Omental fat pad (tissue), 4 donors: ENCODE results near the gene NAALADL2. TPM values are rescaled to one million over a fixed set of nuclear protein-coding genes. Genes with fewer than 3 reads are reported as not detected.

Experiments
- ATAC-seq: fragments of 150-250 bp; one replicate; pipeline ENCODE4 v1.9.1; 2016; ENCODE audit warnings: mild to moderate bottlenecking, moderate library complexity; ENCODE audit not compliant: low FRiP score
- DNase-seq: peaks from one replicate; pipeline ENCODE4 v3.0.0-alpha.2; 2019; ENCODE audit warnings: low spot score
- total RNA-seq, 4 donors: library from RNA; depleted of rRNA; stranded (reverse); fragments of >200 nt; gene quantifications; one replicate each; pipeline ENCODE4 v1.1.0, GENCODE V29; 2016
- TF ChIP-seq, protein P1 (sequence below), 3 donors: fragments of 450-650 bp; IDR thresholded peaks; one replicate each; pipeline ENCODE4 v1.5.1; 2016 to 2017; ENCODE audit warnings: antibody characterized with exemption in 3 of 3, mild to moderate bottlenecking in 3 of 3, moderate library complexity in 2 of 3

The NAALADL2 gene
- total RNA-seq, 4 donors from 2014 or later = 6.5 to 15.1 (median 8.0) TPM

DNA sequence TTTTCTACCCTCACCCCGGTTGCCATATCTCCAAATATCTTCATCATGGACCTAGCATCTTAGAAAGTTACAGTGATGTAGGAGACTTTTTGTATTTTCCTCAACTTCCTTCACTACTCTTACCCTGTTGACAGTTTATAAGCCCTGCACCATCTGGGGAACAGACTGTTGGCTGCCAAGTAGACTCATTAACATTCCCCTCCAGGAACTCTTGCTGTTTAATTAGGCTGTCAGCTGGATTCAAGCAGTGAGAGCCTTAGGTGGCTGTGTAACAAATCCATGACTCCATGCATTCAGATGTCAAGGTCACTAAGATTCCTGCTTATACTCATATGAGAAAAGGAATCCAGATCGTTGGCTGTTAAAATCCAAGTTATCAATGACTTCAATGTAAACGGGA is 198.3 kb downstream of the NAALADL2 start:
- DNase-seq (no peak), ATAC-seq (no peak)
- TF ChIP-seq, protein P1, sequence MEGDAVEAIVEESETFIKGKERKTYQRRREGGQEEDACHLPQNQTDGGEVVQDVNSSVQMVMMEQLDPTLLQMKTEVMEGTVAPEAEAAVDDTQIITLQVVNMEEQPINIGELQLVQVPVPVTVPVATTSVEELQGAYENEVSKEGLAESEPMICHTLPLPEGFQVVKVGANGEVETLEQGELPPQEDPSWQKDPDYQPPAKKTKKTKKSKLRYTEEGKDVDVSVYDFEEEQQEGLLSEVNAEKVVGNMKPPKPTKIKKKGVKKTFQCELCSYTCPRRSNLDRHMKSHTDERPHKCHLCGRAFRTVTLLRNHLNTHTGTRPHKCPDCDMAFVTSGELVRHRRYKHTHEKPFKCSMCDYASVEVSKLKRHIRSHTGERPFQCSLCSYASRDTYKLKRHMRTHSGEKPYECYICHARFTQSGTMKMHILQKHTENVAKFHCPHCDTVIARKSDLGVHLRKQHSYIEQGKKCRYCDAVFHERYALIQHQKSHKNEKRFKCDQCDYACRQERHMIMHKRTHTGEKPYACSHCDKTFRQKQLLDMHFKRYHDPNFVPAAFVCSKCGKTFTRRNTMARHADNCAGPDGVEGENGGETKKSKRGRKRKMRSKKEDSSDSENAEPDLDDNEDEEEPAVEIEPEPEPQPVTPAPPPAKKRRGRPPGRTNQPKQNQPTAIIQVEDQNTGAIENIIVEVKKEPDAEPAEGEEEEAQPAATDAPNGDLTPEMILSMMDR (IDR thresholded peaks at IDR 0.05) = no peak

GRCh38 chr3:175059788-175060187 is 200.7 kb downstream of the NAALADL2 start:
- no peak for ATAC-seq
- TF ChIP-seq, protein P1 (IDR thresholded peaks at IDR 0.05) = no peak
- DNase-seq = no peak

DNA sequence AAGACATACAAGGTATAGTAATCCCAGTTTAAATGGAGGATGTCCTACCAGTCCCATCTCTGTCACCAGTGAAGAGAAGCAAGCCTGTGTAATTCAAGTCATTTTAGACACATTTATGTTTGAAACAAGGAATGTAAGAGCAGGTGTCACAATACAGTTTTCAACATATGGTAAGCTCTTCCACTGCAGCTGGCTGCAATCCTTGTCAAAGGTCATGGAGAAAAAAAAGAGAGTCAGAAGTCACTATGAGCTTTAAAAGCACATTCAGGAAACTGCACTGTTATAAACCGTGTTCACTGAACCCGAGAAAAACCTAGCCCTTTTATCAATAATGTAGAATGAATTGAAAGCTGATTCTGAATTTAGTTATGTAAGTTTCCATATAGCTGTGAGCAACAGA is 206.4 kb downstream of the NAALADL2 start:
- ATAC-seq (no peak), DNase-seq (no peak)
- TF ChIP-seq, protein P1 (IDR thresholded peaks at IDR 0.05) = no peak

DNA sequence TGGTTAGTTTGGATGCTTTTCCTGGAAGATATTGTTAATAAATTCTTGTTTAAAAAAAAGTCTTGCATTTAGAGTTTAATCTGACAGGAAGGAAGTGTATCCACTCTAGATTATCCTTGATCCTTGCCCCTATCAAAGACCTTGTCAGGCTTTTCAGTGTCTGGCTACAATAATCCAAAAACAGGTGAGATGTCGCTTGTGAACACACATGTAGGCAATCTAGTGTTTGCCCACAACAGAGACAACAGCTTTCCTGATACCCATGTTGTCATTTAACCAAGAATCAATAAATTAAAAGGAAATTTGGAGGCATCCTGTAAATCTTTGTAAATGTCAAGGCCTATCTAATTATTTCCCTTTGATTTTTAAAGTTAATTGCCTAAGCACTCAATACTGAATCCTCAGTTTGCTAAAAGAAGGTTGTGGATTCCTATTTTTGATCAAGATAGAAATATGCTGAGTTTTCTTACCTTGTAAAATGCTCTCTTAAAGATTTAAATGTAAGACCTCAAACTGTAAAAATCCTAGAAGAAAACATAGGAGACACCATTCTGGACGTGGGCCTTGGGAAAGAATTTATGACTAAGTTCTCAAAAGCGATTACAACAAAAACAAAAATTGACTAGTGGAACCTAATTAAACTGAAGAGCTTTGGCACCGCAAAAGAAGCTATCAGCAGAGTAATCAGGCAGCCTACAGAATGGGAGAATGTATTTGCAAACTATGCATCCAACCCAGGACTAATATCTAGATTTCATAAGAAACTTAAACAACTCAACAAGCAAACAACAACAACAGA is 207.7 kb downstream of the NAALADL2 start:
- ATAC-seq (no peak), DNase-seq (no peak)
- TF ChIP-seq, protein P1 (IDR thresholded peaks at IDR 0.05) = no peak

DNA sequence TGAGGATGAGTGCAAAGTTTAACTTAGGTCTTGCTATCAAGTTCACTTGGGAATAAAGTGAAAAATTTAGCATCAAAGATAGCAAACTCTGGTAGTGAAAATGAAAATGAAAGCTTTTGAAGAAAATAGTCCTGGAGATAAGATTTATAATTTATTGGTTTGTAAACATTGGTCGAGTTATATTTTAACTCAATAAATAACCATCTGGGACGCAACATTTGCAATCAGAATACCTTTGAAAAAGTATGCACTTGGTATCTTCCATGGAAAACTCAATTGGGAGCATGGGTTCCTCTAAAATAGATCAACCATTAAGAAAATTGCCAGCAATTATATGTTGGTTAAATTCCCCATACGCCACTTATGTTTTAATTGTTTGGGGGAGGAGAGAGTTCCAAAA is 209.5 kb downstream of the NAALADL2 start:
- TF ChIP-seq, protein P1 (IDR thresholded peaks at IDR 0.05) = no peak
- ATAC-seq = no peak
- no peak for DNase-seq

DNA sequence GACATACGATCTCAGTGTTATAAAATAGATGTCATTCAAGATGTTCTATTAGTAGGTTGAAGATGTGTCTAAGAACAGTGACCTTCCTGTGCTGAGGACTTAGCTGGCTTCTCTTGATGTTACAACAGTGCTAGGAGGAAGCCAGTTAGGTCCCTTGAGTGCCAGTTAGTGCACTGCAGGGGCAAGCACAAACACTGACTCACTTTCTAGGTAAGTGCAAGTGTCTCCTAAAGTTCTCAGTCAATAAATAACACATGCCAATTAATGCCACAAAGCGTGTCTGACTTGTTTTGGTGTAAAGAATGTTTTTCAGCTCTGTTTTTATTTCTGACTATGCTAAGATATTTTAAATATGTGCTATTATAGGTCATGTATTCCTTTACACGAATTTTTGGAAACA is 211.8 kb downstream of the NAALADL2 start:
- no peak for DNase-seq
- no peak for ATAC-seq
- TF ChIP-seq, protein P1 (IDR thresholded peaks at IDR 0.05) = no peak
